Activated gamma-delta T cell (primary cell): ENCODE measurements around the gene PTPRO.

Source experiments
- DNase-seq: peaks from one replicate; lab custom pipeline; 2025; lab: John Stamatoyannopoulos, UW

The PTPRO gene

GRCh38 chr12:15350643-15351042, 28.3 kb downstream of the PTPRO start:
- no peak for DNase-seq

DNA sequence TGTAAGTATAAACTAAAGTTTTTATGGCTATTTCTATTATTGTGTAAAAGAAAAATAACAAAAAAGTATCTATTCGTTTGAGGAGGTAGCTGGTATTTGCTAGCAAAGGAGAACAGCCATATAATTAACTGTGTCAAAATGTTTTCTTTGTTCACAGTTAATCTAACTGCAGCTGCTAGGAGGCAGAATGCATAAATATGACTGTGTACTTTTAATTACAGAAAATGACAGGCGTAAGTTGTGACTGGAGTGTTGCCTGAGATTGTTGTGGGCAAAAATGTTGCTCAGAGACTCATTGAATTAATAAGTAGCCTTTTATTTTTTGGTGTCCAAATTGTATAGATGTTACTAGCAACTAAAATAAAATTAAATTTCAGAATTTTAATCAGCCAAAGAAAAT, 33.5 kb downstream of the PTPRO start:
- no peak for DNase-seq

GRCh38 chr12:15356951-15357364, 34.6 kb downstream of the PTPRO start:
- DNase-seq: no peak

DNA sequence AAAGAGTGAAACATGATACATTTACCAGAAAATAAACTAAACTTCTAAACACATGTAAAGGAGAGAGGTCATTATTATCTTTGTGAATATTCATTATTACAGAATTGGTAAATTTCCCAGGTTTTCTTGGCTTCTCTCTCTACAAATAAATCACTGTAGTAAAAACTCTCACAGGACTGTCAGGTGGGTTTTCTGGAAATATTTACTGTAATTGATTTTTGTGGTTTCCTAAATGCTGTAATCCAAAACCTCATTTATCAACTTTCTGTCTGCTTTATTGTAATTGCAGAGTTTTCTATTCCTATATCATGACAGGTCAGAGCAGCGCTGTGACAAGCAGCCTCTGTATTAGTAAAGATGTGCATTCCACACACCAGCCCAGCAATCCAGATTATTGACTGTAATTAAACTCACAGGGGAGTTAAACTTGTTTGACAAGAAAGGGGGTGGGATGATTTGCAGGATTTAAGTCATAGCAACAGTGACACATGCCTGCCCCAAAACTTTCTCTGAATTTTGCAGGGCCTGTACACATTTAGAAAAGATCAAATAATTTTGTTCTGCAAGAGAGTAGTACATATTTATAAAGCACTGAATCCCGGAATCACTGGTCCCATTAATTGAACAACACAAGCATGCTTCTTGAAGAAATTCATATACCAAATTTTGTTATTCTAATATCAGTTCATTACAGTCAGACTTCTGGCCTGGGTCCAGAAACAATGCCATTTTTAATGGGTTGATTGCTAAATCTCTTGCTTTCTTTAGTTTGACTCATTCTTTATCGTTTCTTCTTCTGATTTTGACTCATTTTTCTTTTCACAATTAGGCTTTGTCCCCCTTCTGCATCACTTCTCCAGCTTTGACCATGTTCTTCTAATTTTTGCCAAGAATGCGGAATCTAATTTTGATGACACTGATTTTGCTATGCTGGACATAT, 42.2 kb downstream of the PTPRO start:
- no peak for DNase-seq

DNA sequence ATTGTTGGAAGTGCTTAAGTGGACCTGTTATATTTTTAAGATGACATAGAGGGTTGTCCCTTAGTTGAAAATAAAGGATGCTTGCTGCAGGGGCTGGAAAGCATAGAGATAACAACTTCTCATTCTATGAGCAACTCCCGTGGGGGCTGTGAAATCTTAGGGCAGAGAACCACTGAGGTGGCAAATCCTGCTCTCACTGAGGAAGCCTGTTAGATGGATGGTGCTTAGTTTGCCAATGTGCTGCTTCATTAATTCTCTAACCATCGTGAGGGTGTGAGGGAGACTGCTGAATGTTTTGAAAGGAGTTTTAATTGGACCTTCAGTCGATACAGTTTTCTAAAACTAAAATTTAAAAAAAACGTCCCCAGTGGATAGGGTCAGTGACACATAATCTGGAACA, 46.5 kb downstream of the PTPRO start:
- DNase-seq: no peak

DNA sequence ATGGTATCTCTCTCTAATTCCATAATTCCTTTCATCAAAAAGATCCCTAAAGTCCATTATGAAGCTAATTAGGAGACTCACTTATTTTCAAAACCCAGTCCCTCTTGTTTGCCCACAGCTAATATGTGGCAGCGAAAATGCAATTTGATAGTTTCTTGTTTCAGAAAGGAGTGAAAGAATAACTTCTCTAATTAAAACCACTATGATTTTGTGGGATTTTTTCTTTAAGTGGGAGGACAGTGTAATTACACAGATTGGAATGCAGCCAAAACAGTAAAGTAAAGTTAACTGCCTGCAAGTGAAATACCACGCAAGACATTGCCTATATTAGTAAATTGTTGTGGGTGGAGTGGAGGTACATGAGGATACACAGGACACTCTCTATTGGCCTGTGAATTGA, 50.0 kb downstream of the PTPRO start:
- no peak for DNase-seq

DNA sequence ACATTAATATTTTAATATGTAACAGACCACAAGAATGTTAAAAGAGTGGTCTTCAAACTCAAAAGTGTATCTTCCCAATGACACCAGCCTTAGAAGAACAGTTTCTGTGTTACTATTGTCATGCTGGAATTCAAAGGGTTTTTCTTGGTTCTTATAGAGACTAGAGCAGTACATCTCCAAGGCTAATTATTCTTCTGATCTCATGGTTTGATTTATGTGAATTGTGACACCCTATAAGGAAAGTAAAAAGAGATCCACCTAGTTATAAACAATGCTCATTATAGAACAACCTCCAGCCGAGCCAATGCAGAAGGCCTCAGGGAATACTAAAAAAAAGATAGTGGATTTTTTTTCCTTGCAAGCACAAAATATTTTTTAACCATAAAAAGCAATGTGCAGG, 65.5 kb downstream of the PTPRO start:
- no peak for DNase-seq

- DNase-seq: no peak
Measured at GRCh38 chr12:15389561-15389960, 67.3 kb downstream of the PTPRO start.

DNA sequence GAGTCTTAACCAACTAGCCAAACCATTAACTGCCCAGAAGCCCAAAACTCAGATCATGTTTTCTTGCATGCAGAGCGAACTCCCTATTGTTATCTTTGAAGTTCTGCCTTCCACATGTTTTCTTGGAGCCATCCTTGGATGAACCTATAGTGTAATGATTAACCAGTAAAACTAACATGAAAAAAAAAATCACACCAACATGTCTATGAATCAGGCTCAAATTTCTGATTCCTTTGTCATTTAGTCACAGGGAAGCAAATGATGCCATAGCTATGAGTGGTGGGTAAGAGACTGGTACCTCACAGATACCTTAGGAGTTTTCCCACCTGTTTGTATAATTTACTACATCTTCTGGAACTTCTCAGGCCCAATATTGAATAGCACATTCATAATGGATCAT, 70.7 kb downstream of the PTPRO start:
- no peak for DNase-seq

DNA sequence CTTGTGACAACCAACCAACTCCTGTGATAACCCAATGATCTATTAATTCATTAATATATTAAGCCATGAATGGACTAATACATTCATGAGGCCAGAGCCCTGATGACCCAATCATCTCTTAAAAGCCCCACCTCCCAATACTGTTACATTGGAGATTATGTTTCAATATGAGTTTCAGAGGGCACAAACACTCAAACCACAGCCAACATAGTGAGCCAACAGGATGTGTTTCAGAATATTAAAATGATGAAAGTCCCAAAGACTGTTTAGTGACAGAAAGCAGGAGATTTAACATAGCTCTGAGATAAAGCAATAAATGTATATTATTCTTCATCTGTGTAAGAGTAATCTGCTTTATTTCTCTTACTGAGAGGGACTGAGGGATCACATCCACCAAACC, 71.7 kb downstream of the PTPRO start:
- DNase-seq: no peak

DNA sequence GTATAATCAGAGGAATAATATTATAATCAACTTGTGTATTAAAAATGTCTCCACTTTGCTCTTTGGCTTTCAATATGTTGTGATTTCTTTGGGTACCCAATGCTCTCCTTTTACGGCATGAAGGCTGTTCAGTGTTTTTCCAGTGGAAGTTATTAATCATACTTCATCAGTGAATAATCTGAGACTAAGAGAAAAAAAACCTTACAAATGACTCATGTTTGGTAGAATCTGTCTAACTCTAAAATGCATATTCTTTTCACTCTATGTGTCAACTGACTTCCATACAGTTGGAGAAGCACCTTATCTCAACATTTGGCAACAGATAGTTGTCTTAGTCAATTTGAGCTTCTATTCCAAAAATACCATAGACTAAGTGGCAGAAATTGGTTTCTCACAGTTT, 82.2 kb downstream of the PTPRO start:
- DNase-seq: no peak

- no peak for DNase-seq
Measured at GRCh38 chr12:15405606-15406005, 83.3 kb downstream of the PTPRO start.

GRCh38 chr12:15407025-15407424, 84.7 kb downstream of the PTPRO start:
- no peak for DNase-seq

DNA sequence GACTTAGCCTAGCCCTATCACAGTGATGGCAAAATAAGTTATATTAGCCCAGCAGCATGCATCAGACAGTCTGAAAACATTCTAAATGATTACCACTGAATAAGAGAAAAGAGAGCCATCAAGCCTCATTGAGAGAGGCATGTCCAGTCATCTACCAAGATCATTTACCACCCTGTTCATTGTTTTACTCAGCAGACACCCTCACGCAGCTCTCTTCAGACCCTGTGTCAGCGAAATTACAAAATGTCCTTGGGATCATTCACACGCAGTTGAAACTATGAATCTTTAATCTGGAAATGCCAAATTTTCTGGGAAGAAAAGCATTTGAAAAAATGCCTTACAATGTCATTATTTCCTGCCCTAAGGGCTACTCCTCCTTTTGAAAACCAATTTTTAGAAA, 89.5 kb downstream of the PTPRO start:
- no peak for DNase-seq

GRCh38 chr12:15417691-15418090, 95.4 kb downstream of the PTPRO start:
- no peak for DNase-seq

- no peak for DNase-seq
Measured at GRCh38 chr12:15423629-15424028, 101.3 kb downstream of the PTPRO start.

DNA sequence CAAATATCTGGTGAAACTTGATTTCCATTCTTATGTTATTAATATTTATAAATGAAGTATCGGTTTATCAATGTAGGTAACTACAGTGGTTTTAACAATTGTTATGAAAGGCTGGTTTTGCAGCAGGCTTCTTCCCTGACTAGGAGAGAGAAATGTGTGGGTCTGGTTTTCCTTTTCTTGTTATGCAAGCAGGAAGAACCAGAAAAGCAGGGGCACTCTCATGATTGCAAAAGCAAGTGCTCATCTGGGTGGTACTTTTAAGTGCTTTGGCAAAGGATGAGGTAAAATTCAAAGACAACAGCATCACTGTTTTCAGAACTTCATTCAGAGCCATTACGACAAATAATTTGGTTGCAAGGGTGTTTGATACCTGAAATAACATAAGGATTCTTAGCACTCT, 105.6 kb downstream of the PTPRO start:
- no peak for DNase-seq

DNA sequence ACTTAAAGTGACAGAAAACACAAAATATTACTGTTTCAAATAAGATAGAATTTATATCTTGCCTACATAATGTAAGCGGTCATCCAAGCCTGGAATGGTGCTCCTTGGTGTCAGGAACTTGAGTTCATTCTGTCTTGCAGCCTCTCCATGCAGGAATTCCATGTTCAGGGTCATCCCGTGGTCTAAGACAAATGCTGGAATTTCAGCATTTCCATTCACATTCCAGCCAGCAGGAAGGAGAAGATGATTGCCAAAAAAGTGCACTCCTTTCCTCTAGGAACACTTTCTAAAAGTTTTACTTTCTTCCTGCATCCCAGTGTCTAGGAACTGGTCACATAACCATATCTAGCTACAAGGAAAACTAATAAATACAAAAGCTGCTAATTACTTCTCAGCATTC, 106.3 kb downstream of the PTPRO start:
- no peak for DNase-seq

- no peak for DNase-seq
Measured at GRCh38 chr12:15429262-15429661, 107.0 kb downstream of the PTPRO start.

DNA sequence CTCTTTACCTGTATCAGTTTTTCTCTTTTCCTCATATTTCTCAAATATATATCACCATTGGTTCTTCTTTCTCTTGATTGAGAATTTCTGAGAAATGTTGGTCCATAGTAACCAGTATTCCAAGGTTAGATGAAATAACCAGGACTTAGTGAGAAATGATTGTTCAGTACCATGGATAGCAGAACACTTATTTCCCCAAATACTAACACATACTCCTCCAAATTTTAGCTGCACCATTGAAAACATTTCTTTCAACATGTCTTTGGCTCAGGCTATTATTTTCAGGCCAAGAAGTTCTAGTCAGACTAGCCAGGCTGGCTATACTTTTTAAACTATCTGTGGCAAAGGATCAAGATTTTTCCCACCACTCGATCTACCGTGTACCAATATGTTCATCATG, 113.3 kb downstream of the PTPRO start:
- DNase-seq: no peak

DNA sequence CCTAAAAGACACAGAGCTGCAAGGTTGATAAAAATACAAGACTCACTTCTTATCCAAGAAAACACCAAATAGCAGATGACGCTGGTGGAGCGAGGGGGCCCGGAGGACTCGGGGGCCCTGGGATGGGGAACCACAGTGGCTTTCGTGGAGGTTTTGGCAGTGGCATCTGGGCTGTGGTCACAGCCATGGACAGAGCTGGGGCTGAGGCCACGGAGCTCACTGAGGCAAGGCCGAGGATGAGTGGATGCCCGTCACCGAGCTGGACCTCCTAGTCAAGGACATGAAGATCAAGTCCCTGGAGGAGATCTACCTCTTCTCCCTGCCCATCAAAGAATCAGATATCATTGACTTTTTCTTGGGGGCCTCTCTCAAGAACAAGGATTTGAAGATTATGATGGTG, 117.2 kb downstream of the PTPRO start:
- DNase-seq: no peak

DNA sequence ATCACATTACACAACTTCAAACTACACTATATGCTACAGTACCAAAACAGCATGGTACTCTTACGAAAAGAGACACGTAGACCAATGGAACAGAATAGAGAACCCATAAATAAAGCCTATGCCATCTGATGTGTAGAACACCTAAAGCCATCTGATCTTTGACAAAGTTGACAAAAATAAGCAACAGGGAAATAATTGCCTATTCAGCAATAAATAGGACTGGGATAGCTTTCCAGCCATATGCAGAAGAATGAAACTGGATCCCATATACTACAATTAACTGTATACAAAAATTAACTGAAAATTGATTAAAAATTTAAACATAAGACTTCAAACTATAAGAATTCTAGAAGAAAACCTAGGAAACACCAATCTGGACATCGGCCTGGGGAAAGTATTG, 120.7 kb downstream of the PTPRO start:
- no peak for DNase-seq

DNA sequence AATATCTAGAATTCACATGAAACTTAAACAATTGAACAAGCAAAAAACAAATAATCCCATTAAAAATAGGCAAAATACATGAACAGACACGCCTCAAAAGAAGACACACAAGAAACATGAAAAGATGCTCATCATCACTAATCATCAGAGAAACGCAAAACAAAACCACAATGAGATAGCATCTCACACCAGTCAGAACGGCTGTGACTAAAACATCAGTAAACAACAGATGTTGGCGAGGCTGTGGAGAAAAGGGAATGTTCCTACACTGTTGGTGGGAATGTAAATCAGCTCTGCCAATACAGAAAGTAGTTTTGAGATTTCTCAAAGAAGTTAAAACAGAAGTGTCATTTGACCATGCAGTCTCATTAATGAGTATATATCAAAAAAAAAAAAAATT, 121.3 kb downstream of the PTPRO start:
- no peak for DNase-seq

DNA sequence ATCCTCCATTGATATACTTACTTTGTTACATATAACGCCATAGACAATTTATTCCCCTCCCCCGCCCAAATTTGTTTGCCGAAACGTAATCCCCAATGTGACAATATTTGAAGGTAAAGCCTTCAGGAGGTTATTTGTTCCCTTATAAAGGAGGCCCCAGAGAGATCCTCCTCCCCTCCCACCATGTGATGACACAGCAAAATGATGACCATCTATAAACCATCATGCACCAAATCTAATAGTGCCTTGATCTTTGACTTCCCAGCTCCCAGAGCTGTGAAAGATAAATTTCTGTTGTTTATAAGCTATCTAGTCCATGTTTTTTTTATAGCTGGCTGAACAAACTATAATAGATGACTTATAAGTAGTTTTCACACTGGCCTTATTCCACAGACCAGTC, 122.2 kb downstream of the PTPRO start:
- DNase-seq: no peak
